Stimulated activated CD4-positive, alpha-beta T cell treated with anti-CD3 and anti-CD28 coated beads, Interleukin-2, amount 100 ng/mL, for 4 hours (primary cell): ENCODE data around the gene ZNG1A.
"Not testable (repeated sequence)": the region's sequence is repeated elsewhere in the genome, so short reads cannot be mapped to it uniquely, and the experiment has no call there.

Source experiments
- DNase-seq: peaks from one replicate; pipeline ENCODE4 v3.0.0-alpha.2; 2020; ENCODE audit warnings: low read depth

ZNG1A gene

GRCh38 chr9:178140-178825 is 573 bp downstream of the ZNG1A start:
- DNase-seq, result not testable (repeated sequence)

- not testable (repeated sequence) for DNase-seq
These were observed 9.1 kb downstream of the ZNG1A start for GRCh38 chr9:169757-170156.

- not testable (repeated sequence) for DNase-seq
These were observed 19.0 kb downstream of the ZNG1A start for GRCh38 chr9:159871-160270.

GRCh38 chr9:151173-151572 is 27.7 kb downstream of the ZNG1A start:
- not testable (repeated sequence) for DNase-seq

GRCh38 chr9:139880-140279 is 39.0 kb downstream of the ZNG1A start:
- not testable (repeated sequence) for DNase-seq

DNA sequence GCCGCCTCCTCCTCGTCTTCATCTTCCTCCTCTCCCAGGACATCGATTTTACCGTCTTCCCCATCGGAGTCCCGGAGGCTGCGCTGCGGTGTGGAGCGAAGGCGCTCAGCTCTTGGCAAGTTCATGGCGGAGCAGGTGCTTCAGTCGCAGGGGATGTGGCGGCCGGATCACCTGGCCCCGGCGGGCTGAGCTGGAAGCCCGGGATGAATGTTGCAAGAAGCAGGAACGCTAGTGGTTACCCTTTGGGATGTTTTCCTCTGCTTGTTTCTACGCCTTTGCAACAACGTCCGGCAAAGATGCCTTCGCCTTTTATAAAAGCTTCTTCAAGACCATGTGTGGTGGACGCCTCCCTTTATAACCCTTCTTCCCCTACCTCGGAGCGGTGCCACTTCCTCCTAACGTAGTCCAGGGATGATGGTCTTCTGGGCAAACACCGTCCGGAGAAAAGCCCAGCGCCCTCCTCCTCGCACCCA is 60.8 kb downstream of the ZNG1A start, which contains the start of gene FOXD4:
FOXD4 (minus strand) TSS at position 423 of the 473 bp plus-strand sequence; CDS start at position 125, 298 bp downstream.
- DNase-seq, result not testable (repeated sequence)

DNA sequence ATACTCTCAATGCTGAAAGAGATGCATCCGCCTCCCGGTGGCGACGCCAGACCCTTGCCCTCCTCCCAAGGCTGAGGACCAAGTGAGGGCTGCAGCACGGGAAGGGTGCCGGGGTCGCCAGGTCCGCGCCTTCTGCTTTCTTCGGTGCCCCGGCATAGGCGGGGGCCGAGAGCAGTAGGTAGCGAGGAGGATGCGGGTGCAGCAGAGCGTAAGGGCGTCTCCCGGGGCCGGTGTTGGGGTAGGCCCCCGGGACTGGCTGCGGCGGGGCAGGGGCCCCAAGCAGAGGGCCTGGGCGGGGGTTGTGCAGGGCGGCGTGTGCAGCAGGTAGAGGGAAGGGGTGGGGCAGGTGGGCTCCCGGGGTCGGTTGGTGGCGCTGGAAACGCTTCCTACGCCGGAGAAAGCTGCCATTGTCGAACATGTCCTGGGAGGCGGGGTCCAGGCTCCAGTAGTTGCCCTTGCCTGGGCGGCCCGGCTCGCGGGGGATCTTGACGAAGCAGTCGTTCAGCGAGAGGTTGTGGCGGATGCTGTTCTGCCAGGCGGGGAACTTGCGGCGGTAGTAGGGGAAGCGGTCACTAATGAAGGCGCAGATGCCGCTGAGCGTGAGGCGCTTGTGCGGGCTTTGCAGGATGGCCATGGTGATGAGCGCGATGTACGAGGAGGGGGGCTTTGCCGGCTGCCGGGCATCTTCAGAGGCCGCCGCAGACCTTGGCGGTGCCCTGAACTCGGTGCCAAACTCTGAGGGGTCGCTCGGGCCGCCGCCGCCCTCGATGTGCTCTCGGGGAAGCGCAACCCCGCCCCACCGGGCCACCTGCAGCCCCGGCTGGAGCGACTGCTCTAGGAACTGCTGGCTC is 61.5 kb downstream of the ZNG1A start:
- DNase-seq, result not testable (repeated sequence)

DNA sequence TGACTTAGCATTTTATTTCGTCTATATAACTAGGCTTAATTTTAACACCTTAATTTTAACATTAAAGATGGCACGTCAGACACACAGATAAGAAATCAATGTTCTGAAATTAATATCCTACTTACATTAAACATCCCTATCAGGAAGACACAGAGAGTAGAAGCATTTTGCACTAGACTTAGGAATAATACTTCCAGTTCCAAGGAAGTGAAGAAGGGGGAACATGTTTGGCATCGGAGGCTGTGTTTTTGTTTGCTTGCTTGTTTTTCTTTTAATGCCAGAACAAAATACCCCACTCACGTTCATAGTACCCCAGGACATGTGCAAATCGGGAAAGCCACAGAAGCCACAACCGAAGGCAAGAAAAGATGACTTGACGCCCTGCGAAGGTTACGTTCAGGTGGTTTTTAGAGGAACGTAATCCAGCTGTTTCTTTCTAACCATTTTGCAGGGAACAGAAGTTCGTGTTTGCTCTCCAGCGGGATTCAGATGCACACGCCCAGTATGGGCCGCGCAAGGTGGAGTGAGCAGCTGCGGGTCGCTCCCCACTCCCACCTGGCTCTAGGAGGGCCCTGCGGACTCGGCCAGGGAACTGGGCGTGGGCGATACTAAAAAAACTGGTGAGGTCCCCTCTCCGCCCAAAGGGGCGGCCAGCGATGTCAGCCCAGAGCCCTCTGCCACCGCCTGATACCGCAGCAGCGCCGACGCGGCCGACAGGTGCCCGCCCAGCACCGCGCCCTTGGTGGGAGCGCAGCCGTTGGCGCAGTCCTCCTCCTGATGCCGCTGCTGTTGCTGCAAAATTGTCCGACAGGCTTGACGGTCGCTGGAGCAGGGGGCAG is 62.4 kb downstream of the ZNG1A start:
- not testable (repeated sequence) for DNase-seq

DNA sequence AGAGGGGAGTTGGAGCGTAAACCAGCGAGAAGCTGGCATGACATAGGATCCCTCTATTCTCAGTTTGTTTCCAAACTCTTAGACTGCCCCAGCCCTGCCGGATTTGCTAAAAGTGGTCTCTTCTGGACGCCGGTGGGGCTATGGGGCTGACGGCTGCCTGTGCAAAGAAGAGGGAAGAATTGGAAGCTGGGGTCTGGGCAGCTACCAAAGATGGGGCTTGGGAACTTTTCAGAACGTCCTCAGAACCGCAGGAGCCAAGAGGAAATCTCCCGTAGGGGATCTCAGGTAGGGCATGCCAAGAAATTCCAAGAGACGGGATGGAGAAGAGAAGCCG is 63.8 kb downstream of the ZNG1A start:
- DNase-seq, result not testable (repeated sequence)

- not testable (repeated sequence) for DNase-seq
These were observed 64.4 kb downstream of the ZNG1A start for GRCh38 chr9:114267-115117.

DNA sequence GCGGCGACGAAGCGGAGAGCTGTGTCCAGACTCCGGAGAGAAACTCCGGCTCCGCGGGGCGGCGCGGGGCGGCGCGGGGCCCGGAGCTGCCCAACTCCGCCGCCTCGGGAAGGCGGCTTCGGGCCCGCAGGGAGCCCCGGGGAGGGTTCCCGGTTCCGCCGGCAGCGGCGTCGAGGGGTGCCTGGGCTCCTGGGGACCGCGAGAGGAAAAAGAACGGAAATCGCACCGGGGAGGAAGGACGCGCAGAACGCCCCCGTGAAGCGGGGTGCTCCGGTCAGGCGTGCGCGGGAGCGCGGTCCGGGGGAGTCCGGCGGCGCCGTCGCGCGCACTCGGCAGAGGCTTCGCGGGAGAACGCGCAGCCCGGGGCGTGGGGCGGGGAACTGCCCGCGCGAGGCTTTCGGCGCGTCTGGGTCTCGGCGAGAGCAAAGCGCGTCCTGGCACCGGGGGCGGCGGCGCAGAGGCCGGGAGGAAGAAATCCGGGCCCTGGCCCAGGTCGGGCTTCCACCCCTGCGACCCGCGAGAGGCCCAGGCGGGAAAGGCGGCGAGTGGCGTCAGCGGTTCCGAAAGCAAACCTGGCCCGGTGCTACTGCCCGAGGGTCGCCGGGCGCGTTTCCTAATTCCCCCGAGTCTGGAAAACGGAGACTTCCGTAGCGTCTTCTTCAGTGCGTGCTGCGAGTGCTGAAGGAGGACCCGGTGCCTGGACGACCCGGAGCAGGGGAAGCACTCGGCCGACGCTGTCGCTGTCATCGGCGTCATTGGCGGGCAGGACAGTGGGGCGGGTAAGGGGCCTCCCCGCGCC is 65.2 kb downstream of the ZNG1A start:
- DNase-seq, result not testable (repeated sequence)

DNA sequence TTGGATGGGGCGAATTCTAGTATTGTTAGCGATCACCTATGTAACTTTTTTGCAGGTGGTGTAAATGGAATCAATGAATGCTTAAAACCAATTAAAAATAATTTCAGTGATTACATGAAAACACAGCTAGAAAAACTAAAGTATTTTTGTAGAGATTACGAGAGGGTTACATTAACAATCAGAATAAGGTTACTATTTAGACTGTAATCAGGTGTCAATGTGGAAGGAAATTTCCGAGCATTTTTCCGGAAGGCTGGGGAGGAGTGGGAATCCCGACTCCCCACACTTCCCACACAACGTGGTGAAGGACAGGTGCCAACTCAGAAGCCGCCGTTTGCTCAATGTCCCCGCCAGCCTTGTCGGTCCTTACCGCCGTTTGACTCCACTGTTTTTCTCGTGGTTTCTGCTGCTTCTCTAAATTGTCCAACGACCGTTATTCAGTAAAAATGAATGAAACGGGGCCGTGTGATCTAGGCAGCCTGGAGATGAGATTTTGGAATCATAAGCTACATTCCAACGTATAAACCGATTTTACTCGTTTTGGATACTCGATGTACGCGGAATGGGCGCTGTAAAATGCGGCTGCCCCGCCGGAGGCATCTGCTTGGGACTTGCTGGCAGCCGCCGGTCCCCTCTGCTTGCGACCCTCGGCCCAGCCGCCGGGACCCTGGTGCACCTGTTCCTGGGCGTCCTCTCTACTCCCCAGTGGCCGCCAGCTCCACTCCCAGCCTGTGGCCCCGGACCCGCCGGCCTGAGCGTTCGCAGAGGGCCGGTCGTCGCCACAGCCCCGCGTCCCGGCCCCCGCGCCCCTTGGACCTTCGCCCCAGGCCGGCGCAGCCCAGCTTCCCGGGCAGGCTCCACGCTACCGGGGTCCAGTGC is 66.0 kb downstream of the ZNG1A start:
- not testable (repeated sequence) for DNase-seq

GRCh38 chr9:110672-111071 is 68.2 kb downstream of the ZNG1A start:
- DNase-seq, result not testable (repeated sequence)

GRCh38 chr9:109540-109939 is 69.3 kb downstream of the ZNG1A start:
- not testable (repeated sequence) for DNase-seq

GRCh38 chr9:108742-109495 is 69.9 kb downstream of the ZNG1A start:
- DNase-seq, result not testable (repeated sequence)

GRCh38 chr9:105991-106390 is 72.9 kb downstream of the ZNG1A start:
- not testable (repeated sequence) for DNase-seq

DNA sequence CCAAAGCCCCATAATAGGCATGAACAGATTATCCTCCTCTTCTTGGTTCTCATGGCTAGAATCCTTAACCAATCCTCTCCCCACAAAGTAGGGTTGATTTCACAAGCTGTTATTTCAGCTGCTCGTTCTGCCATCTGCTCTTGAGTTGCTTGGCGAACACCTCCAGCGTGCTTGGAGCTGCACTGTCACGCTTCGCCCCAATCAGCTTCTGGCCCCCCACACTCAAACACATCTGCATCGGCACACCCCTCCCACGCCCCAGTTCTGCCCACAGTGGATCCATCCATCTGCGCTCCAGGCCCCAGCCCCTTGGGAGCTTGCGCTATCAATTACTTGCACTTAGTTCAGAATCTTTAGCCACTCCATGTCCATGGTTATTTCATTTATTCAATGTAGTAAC is 78.4 kb downstream of the ZNG1A start:
- DNase-seq, result not testable (repeated sequence)

DNA sequence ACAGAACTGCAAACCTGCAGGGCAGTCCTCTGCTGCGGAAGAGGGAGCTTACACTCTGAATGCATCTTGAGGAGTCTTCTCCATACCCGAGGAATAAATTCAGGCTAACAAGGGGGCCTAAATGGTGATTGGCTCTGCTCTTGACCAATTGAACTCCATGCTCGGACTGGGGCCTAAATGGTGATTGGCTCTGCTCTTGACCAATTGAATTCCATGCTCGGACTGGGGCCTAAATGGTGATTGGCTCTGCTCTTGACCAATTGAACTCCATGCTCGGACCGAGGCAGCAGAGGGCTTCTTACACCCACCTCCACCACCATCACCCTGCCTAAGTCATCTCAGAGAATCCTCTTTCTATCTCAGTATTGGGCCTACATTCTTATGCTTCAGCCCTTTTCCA is 79.0 kb downstream of the ZNG1A start:
- not testable (repeated sequence) for DNase-seq
